Fibroblast of lung (primary cell): ENCODE measurements around the gene PRSS36. TPM values are rescaled to one million over a fixed set of nuclear protein-coding genes. Genes with fewer than 3 reads are reported as not detected.

Experiments used
- DNase-seq, 2 donors: peaks; one replicate each; pipeline versions ENCODE4 v3.0.0 to v3.0.0-alpha.2; 2010; ENCODE audit warnings: low read depth in 2 of 2
- H2AFZ ChIP-seq: 2 replicates; pipeline ENCODE4 v1.5.1; 2012; ENCODE audit warnings: low read length, control low read depth, inconsistent platforms
- H3K27ac ChIP-seq: 2 replicates; pipeline ENCODE4 v1.5.1; 2011; ENCODE audit warnings: low read length, control low read depth; ENCODE audit not compliant: insufficient read depth
- H3K27me3 ChIP-seq: 2 replicates; pipeline ENCODE4 v1.5.1; 2011; ENCODE audit warnings: mild to moderate bottlenecking, low read length; ENCODE audit not compliant: control insufficient read depth, insufficient read depth
- H3K36me3 ChIP-seq: 2 replicates; pipeline ENCODE4 v1.5.1; 2011; ENCODE audit warnings: low read length; ENCODE audit not compliant: control insufficient read depth, insufficient read depth
- H3K4me1 ChIP-seq: 2 replicates; pipeline ENCODE4 v1.5.1; 2011; ENCODE audit warnings: low read length; ENCODE audit not compliant: control insufficient read depth, insufficient read depth; ENCODE audit errors: extremely low read depth
- H3K4me2 ChIP-seq: 2 replicates; pipeline ENCODE4 v1.5.1; 2011; ENCODE audit warnings: low read length, control low read depth; ENCODE audit not compliant: insufficient read depth; ENCODE audit errors: extremely low read depth
- H3K4me3 ChIP-seq, 4 experiments: fragments of 200-600 bp in 1 of 4; sonication (generic) in 1 of 4; replicated peaks in 1 of 4; 2 replicates each; pipeline ENCODE4 v1.5.1; 2011 to 2016; ENCODE audit warnings: low read length in 4 of 4, low read depth in 3 of 4, mild to moderate bottlenecking in 3 of 4, control low read depth in 2 of 4, inconsistent platforms in 1 of 4, mixed read lengths in 1 of 4; ENCODE audit not compliant: insufficient read depth in 1 of 4; ENCODE audit errors: control extremely low read depth in 1 of 4
- H3K79me2 ChIP-seq: 2 replicates; pipeline ENCODE4 v1.5.1; 2012; ENCODE audit warnings: mild to moderate bottlenecking, low read length, inconsistent platforms; ENCODE audit not compliant: control insufficient read depth, insufficient read depth
- H3K9ac ChIP-seq: 2 replicates; pipeline ENCODE4 v1.5.1; 2011; ENCODE audit warnings: mild to moderate bottlenecking, low read length, control low read depth; ENCODE audit not compliant: insufficient read depth
- H3K9me3 ChIP-seq: 2 replicates; pipeline ENCODE4 v1.5.1; 2012; ENCODE audit warnings: low read depth, low read length; ENCODE audit not compliant: control insufficient read depth, insufficient read depth
- H4K20me1 ChIP-seq: 2 replicates; pipeline ENCODE4 v1.5.1; 2011; ENCODE audit warnings: low read length; ENCODE audit not compliant: control insufficient read depth, insufficient read depth; ENCODE audit errors: extremely low read depth
- CTCF ChIP-seq, 2 donors: IDR thresholded peaks in 1 of 2; conservative IDR thresholded peaks in 1 of 2; 1 replicate in 1 of 2; 2 replicates in 1 of 2; pipeline ENCODE4 v1.5.1; 2011 to 2012; ENCODE audit warnings: low read length in 2 of 2, control low read depth in 1 of 2, inconsistent platforms in 1 of 2, low read depth in 1 of 2, mild to moderate bottlenecking in 1 of 2
- EZH2 ChIP-seq: IDR thresholded peaks from 2 replicates; pipeline ENCODE4 v1.5.1; 2012; ENCODE audit warnings: low read length, control low read depth, mild to moderate bottlenecking; ENCODE audit errors: missing control alignments
- polyA plus RNA-seq, 2 donors: library from polyadenylated mRNA; depleted of rRNA in 1 of 2; stranded (reverse) in 1 of 2; unstranded in 1 of 2; fragments of >200 nt; gene quantifications; 2 replicates each; pipeline ENCODE4 v1.2.1, GENCODE V29; 2011 to 2012; ENCODE audit warnings: missing spikeins in 1 of 2
- total RNA-seq: library from RNA; depleted of rRNA; stranded (reverse); fragments of >200 nt; gene quantifications from 2 replicates; pipeline ENCODE4 v1.2.1, GENCODE V29; 2014

PRSS36 gene
- total and polyA plus RNA-seq, 2 donors (not counting 1 experiment from before 2014, with no cell fraction given): 0.10 to 0.17 TPM

GRCh38 chr16:31181102-31181830 is 31.4 kb upstream of the PRSS36 start:
- TF ChIP-seq CTCF (conservative IDR thresholded peaks at IDR 0.05 in 1 of 2, IDR thresholded peaks at IDR 0.05 in 1 of 2; ENCODE audit: low read depth in 1 of 2, low read length in 2 of 2) (no peak), EZH2 (no peak)
- peak overlapping the region; percentile 99 for H3K27ac ChIP-seq
- peak overlapping the region; percentile 98 for H3K9ac ChIP-seq
- H3K4me3 ChIP-seq: peak overlapping the region; percentile 75 to 99 (median 95)
- H3K27me3 ChIP-seq: no peaks in the 10 kb centered on the region
- peaks cover 25% of the 10 kb centered on the region for H3K36me3 ChIP-seq
- peak overlapping the region; percentile 87 for H3K4me2 ChIP-seq
- peak; percentile 29 to 37 for DNase-seq
- H3K9me3 ChIP-seq: no peaks in the 10 kb centered on the region
- no peak overlapping the region for H2AFZ ChIP-seq
- H3K79me2 ChIP-seq: peaks cover 61% of the 10 kb centered on the region
- H3K4me1 ChIP-seq: peaks cover 10% of the 10 kb centered on the region
- H4K20me1 ChIP-seq: peaks cover 6% of the 10 kb centered on the region

GRCh38 chr16:31179747-31180459 is 30.0 kb upstream of the PRSS36 start, which contains the start of gene FUS:
Gene FUS, plus strand, starts transcription at chr16:31180139. Its CDS starts 76 bp downstream, at chr16:31180215.
- peaks cover 13% of the 10 kb centered on the region for H3K36me3 ChIP-seq
- H2AFZ ChIP-seq: peak within 1 kb of the TSS; percentile 99
- H3K79me2 ChIP-seq: peaks cover 48% of the 10 kb centered on the region
- H3K9ac ChIP-seq: peak within 1 kb of the TSS; percentile 98
- no peaks in the 10 kb centered on the region for H3K27me3 ChIP-seq
- H3K27ac ChIP-seq: peak within 1 kb of the TSS; percentile 99
- H4K20me1 ChIP-seq: peaks cover 6% of the 10 kb centered on the region
- peak within 1 kb of the TSS; percentile 75 to 99 (median 95) for H3K4me3 ChIP-seq
- peaks cover 7% of the 10 kb centered on the region for H3K4me1 ChIP-seq
- peak within 1 kb of the TSS; percentile 92 for H3K4me2 ChIP-seq
- H3K9me3 ChIP-seq: no peaks in the 10 kb centered on the region
- DNase-seq: peak; percentile 72 to 91
- no peak for TF ChIP-seq EZH2
- no peak for TF ChIP-seq CTCF (conservative IDR thresholded peaks at IDR 0.05 in 1 of 2, IDR thresholded peaks at IDR 0.05 in 1 of 2; ENCODE audit: low read depth in 1 of 2, low read length in 2 of 2)

GRCh38 chr16:31179219-31179746 is 29.4 kb upstream of the PRSS36 start:
- Histone ChIP-seq H4K20me1 (peaks cover 6% of the 10 kb centered on the region), H3K9me3 (no peaks in the 10 kb centered on the region), H3K79me2 (peaks cover 42% of the 10 kb centered on the region), H3K36me3 (peaks cover 10% of the 10 kb centered on the region), H2AFZ (peak overlapping the region; percentile 87), H3K27me3 (no peaks in the 10 kb centered on the region), H3K9ac (peak overlapping the region; percentile 98), H3K4me1 (peaks cover 7% of the 10 kb centered on the region), H3K4me3 (peak overlapping the region; percentile 74 to 99 (median 84)), H3K27ac (peak overlapping the region; percentile 99), H3K4me2 (peak overlapping the region; percentile 92)
- no peak for DNase-seq
- TF ChIP-seq CTCF (conservative IDR thresholded peaks at IDR 0.05 in 1 of 2, IDR thresholded peaks at IDR 0.05 in 1 of 2; ENCODE audit: low read depth in 1 of 2, low read length in 2 of 2): no peak
